CD4-positive, alpha-beta T cell treated with Interferon alpha-2 for 1 hour (primary cell): ENCODE data around the gene CDH20.

ENCODE experiments used
- DNase-seq, 2 donors: peaks; one replicate each; pipeline ENCODE4 v3.0.0-alpha.2; 2020 to 2022

Gene CDH20

DNA sequence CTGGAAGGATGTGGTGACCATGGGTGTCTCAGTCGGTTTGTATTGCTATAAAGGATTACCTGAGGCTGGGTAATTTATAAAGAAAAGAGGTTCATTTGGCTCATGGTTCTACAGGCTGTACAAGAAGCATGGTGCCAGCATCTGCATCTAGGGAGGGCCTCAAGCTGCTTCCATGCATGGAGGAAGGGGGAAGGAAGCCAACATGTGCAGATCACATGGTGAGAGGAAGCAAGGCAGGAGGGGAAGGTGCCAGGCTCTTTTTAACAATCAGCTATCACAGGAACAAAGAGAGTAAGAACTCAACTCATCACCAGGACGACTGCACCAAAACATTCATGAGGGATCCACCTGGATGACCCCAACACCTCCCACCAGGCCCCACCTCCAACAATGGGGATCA, 209.4 kb downstream of the CDH20 start:
- no peak for DNase-seq

DNA sequence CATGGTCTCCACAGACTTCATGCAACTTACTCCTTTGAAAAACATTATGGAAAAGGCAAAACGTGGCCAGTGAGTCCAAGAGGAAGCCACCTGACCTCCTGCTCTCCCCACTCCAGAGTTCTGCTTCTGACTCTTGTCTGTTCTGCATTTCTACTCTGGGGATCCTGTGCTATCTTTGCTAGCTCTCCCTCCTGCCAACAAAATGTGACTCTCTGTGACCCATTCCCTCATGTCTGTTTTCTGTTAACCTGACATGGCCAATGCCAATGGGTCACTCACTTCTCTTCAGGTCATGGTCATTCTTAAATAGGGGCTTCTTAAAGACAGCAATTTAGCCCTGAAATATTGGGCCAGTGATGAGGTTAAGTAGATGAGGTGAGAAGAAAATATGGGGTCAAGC, 210.3 kb downstream of the CDH20 start:
- no peak for DNase-seq

- no peak for DNase-seq
These were observed 210.9 kb downstream of the CDH20 start for GRCh38 chr18:61544178-61544577.

DNA sequence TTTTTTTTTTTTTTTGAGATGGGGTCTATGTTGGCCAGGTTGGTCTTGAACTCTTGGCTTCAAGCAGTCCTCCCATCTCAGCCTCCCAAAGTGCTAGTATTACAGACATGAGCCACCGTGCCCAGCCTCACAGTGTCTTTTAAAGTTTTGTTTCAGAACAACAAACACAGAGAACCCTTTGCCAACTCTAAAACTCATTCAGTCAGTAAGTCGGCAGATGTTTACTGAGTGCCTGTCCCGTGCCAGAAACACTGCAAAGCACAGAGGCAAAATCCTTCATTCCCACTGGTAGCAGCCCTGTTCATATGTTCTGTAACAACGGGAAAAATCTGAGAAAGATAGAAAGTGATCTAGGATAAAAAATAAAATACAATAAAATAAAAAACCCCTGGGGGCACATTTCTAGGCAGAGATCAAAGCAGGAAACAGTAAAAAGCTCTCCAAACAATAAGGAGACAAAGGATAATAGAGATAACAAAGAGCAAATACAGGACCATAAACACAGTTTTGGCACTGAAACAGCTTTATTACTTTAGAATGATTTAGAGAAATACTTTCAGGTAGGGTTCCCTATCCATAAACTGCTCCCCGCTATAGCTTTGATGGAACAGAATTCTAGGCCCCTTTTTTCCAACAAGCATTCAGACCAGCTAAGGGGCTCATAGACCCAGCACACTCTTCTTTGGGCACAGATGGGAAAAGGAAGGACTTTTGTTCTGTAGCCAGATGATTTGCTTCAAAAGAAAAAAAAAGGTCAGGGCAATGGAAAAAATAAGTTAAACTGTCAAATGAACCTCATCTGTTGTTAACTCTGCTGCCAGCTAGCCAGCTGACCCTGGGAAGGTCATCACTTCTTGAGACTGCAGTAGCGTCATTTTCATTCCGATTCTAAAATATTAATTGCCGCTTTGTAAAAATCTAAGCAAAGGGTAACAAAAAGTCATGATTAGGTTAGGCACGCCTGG, 212.3 kb downstream of the CDH20 start:
- DNase-seq: no peak

GRCh38 chr18:61546590-61546989, 213.4 kb downstream of the CDH20 start:
- no peak for DNase-seq

GRCh38 chr18:61549416-61549815, 216.2 kb downstream of the CDH20 start:
- no peak for DNase-seq

DNA sequence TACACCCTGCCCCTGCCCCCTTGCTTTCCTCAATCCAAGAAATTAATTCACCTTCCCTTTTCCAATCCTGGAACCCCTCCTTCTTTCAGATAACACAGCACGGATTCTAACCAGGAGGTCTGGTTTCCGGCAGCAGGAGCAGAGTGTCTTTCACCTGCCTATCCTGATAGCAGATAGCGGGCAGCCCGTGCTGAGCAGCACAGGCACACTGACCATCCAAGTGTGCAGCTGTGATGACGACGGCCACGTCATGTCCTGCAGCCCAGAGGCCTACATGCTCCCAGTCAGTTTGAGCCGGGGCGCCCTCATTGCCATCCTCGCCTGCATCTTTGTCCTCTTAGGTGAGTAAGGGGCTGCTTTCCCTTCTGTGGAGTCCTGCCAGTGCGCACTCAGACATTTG, 216.7 kb downstream of the CDH20 start:
- DNase-seq: no peak

- DNase-seq: peak in 1 of 2 donors; percentile 49
These were observed 218.4 kb downstream of the CDH20 start for GRCh38 chr18:61551586-61551985.

DNA sequence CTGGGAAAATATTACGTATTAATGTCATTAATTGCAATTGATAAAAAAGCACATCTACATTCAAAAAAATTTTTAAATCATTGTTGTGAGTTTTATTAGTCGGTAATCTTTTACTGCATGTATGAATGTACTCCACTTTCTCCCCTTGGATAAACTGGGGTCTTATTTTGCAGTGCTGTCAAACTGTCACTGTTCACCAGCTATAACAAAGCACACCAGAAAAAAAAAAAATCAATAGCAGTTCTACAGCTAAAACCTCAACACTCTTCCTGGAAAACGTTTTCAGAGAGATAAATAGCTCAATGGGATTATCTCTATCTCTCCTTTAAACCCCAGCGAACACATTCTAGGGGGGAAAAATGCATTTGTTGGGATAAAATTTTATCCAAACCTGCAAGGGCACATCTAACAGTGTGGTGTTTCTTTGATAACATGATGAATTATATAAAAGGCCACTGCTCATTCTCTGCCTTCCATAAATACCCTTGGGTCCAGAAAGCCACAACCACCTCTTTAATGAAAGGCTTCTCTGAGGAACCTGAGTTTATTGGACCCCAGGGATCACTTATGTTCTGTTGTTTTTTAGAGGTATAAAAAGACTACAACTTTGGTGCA, 219.9 kb downstream of the CDH20 start:
- no peak for DNase-seq

DNA sequence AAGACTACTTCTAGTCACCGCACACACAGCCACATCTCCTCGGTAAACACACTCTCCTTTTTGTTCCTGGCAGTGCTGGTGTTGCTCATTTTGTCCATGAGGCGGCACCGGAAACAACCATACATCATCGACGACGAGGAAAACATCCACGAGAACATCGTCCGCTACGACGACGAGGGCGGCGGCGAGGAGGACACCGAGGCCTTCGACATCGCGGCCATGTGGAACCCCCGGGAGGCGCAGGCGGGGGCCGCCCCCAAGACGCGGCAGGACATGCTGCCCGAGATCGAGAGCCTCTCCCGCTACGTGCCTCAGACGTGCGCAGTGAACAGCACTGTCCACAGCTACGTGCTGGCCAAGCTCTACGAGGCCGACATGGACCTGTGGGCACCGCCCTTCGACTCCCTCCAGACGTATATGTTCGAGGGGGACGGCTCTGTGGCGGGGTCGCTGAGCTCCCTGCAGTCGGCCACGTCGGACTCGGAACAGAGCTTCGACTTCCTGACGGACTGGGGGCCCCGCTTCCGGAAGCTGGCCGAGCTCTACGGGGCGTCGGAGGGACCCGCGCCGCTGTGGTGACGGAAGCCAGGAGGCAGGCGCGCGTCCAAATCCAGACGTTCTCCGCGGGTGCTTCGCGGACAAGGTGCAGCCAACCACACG, 221.0 kb downstream of the CDH20 start:
- DNase-seq: peak; percentile 30 to 61

- DNase-seq: peak in 1 of 2 donors; percentile 2
These were observed 221.7 kb downstream of the CDH20 start for GRCh38 chr18:61554946-61555361.

DNA sequence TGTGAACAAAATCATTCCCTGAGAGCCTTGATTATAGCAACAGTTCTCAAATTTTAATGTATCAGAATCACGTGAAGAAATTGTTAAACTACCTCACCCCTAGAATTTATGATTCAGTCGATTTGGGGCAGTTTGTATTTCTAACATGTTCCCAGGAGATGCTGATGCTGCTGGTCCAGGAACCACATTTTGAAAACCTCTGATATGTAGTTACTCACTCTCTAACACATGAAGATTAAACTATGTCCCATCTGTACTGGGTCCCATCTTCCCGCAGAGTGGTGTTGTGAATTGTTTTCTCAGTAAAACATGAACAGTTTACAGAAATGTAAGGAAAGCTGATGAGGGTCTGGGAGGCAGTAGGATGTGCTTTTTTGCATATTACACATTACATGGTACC, 223.1 kb downstream of the CDH20 start:
- no peak for DNase-seq

DNA sequence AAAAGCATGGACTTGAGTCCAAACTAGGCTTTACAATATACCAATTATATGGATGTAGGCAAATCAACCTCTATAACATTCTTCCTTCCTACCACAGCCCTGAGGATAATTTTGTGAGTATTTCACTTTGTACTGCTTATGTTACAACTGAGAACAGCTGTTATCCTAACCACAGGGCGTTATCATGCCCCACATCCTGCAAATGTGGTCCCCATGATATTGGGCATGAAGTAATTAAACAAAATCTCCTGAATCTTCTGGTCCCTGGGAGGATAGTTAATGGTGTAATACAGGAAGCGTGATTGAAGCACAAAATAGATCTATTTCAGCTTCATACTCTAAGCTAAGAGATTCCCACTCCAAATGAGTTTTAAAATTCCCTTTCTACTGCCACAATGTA, 223.6 kb downstream of the CDH20 start:
- DNase-seq: no peak

DNA sequence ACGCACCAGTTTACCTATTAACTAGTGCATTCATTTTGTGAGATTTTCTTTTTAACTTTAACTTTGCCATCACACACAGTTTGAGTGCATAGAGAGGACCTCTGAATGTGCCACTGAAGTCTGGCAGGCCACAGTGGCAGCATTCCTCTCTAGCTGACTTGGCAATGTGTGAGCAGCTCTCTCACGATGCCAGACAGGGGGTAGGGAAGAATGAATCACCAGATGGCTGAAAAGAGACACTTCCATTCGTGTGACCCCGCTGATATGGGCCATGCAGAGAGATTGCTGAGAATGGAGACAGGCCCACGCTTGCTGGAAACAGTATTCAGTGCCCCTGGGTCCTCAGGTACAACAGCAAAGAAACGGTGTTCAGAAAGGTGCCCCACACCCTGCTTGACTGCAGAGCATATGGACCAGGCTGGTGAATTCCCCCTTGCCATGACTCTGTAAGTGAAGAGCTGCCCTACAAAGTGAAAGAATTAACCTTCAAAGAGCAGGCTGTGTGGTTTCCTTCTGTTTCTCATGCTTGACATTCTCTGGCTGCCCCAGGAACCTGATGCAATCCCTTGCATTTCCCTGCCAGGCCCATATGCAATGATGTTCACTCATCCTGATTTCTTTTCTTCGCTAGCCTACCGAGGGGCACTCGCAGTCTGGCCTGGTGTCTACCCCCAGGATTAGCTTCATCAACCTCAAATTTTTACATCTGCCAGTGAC, 236.1 kb downstream of the CDH20 start:
- no peak for DNase-seq

DNA sequence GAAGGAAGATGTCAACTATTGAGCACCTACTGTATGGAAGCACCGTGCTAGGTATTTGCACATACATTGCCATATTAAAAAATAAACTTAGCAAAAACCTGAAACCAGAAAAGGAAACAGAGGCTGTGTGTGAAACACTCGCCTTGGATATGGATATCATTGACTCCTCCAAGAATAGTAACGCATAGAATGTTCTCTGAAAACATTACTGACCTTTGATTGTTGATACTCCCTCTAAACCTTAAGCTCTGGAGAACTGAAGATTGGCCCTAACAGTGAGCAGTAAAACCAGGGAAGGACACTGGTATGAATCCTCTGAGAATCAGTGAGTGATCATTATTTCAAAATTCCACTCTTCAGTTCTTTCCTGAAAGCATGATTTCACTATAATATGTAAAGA, 236.8 kb downstream of the CDH20 start:
- no peak for DNase-seq

DNA sequence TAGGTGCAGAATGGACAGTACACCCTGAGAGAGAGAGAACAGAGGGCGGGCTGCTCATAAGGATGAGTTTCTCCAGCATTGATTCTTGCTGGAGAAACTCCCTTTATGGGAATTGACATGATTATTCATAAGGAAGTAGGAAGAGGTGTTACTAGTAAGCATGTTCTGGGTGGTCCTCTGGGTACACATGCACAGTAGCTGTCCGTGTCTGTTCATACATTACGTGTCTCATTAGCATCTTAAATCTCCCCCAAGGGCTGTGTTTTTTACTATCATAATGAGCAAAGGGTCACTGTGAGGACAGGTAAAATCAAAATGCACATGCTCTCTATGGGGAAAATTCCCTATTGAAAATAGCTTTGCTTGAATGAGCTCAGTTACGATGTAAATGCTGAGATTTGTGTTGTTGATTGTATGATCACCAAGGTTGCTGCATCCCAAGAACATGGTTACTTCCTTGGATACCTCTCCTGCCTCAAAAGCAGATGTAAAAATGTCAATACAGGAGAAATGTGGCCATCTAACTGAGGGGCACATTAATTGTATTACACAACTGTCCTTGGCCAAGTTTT, 238.9 kb downstream of the CDH20 start:
- DNase-seq: no peak

DNA sequence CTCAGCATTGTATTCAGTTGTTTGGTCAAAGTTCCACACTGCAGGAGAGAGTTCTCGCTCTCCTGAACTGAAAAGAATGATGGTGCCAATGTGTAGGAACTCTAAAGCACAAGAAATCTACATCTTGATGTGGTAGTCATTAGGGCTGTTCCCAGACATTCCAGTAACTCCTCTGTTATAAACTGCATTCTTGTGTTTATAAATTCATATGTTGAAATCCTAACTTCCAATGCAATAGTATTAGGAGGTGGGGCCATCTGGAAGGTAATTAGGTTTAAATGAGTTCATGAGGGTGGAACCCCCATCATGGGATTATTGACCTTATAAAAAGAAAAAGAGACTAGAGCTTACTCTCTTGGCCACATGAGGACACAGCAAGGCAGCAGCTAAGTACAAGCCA, 239.6 kb downstream of the CDH20 start:
- DNase-seq: no peak

- DNase-seq: no peak
These were observed 241.4 kb downstream of the CDH20 start for GRCh38 chr18:61574665-61575064.

- DNase-seq: no peak
These were observed 242.2 kb downstream of the CDH20 start for GRCh38 chr18:61575419-61575818.

DNA sequence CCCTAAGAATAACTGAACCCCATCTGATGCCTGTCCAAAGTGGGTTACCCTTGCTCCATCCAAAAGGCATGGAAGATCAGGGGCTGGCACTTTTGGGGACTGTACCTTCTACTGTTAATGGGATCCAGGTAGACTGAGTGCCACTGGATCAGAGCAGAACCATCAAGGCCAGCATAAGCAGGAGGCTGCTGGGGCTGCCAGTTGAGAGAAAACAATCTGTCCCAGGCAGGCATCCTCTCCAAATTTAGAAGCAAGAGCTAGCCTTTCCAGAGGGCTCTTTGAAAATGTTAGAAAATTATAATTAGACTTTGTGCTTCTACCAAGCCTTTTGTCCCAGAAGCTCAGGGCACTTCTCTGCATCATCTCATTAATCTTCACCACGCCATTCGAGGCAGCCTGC, 245.6 kb downstream of the CDH20 start:
- DNase-seq: no peak

GRCh38 chr18:61579581-61579980, 246.4 kb downstream of the CDH20 start:
- DNase-seq: no peak

DNA sequence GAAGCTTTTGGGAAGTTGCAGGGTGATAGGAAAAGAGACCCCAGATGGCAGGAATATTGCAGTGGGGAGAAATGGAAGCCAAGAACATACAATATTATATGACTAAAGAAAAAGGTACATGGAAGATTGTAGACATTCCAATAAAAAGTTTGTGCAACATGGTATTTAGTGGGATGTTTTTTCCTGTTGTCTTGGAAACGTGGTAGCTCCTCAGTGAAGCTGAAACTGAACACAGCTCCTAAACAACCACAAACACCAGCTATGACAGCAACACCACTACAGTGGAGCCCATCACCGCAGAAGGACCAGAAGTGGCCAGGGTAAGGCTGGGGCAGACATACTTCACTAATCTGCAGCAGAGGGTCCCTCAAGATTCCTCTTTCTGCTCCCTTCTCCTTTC, 246.8 kb downstream of the CDH20 start:
- no peak for DNase-seq
